HS-5 (cell line): ENCODE data around the gene ZSCAN30.

Experiments used
- DNase-seq: peaks from one replicate; pipeline ENCODE4 v3.0.0-alpha.2; 2012; ENCODE audit warnings: low read depth

ZSCAN30 gene

DNA sequence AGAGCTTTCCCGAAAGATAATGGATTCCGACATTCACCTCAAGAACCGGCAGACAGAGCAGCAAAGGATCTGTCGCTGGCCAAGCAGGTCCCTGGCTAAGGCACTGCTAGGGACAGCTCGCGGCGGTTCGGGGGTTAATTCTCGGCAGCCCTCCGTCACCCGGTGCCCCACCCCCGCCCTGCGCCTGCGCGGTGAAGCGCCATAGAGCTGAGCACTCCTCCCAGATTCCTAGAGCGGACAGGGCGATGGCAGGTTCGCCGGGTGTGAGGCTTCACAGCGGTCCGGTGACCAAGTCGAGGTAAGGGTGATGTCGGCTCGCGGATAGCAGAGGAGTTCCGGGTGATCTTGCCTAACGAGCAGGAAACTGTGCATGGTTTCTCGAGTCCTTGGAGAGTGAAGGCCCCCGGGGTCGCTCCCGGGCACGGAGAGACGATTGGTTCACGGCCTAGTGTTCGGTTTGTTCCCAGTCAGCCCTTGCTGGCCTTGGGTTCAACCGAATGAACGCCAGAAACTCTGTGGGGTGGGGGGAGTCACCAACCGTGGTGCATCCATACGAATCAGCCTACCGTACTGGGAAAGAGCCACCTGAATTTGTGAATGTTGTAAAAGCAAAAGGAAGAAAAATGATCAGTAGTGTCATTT is at the start of gene ZSCAN30:
ZSCAN30 (minus strand) TSS at position 136 of the 642 bp plus-strand sequence. CDS start 25,877 bp downstream, outside the sequence.
- DNase-seq: peak; percentile 56

DNA sequence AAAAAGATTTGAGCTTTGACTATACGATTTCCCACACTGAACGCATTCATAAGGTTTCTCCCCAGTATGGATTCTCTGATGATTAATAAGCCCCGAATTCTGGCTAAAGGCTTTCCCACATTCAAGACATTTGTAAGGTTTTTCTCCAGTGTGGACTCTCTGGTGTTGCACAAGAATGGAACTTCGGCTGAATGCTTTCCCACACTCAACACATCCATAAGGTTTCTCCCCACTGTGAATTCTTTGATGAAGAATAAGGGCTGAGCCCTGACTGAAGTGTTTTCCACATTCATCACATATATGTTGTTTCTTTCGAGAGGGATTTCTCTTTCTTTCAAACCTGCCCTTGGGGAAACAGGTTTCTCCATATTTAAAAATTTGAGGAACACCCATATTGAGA is 47.3 kb upstream of the ZSCAN30 start:
- DNase-seq: no peak

DNA sequence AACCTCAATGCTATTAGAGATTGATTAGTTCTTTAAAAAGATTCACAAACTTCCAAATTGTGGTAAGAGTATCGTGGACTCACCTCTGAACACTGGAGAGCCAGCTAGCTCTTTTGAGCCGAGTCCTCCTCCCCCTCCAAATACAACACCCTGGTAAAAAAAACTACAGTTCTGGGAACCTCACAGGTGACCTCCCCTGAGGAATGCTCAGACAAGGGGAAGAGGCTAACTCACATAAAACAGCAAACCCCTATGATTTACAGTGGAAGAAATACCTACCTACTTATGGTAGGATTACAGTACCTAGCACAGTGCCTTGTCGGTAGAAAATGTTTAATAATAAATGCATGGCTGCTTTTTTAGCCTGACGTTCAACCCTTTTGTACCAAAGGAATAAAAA is 45.8 kb upstream of the ZSCAN30 start:
- no peak for DNase-seq

DNA sequence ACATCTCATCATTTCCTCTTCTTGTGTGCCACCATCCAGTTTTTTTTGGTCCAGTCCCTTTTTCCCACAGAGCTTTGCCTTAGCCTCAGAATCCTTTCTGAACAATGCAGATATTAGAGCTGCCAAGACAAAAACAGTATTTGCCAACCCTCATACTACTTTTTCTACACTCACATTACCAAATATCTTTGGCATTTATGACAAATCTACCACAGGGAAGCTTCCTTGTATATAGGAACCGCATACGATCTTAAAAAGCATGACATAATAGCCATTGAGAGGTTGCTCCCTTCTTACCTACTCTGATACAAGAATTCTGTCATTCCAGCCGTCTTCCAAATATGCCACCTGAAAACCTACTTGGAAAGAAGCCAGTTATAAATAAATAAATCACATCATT is 44.8 kb upstream of the ZSCAN30 start:
- no peak for DNase-seq

- no peak for DNase-seq
These were observed 44.2 kb upstream of the ZSCAN30 start for GRCh38 chr18:35334212-35334611.

GRCh38 chr18:35331367-35332087 is 41.5 kb upstream of the ZSCAN30 start:
- no peak for DNase-seq

GRCh38 chr18:35328868-35329267 is 38.8 kb upstream of the ZSCAN30 start:
- DNase-seq: no peak

- no peak for DNase-seq
These were observed 36.8 kb upstream of the ZSCAN30 start for GRCh38 chr18:35326695-35327387.

DNA sequence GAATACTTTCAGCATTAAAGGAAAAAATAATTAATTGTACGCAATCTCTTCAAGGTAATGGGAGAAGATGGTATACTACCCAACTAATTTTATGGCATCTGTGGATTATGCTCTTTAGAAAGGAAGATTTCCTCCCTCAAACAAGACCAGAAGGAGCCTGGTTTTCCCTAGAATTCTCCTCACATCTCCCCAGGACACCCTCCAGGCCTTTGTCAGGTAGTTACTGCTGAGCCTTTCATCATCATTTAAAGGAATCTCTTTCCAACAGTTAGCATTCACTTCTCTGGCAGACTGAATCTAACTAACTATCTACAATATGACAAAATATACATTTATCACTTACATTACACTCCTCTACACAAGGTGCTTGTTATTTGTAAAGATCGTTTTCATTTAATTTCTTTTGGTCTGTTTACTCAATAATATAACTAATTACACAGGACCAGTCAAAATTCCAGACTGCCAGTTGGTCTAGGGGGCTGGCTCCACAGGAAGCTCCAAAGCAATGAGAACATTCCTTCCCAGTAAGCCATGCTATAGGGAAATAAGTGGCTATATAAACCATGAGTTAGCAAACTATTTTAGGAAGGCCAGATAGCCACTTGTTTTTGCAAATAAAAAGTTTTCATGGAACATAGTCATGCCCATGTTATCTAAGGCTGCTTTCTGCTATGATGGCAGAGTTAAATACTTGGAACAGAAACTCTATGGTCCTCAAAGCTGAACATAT is 35.1 kb upstream of the ZSCAN30 start:
- no peak for DNase-seq

DNA sequence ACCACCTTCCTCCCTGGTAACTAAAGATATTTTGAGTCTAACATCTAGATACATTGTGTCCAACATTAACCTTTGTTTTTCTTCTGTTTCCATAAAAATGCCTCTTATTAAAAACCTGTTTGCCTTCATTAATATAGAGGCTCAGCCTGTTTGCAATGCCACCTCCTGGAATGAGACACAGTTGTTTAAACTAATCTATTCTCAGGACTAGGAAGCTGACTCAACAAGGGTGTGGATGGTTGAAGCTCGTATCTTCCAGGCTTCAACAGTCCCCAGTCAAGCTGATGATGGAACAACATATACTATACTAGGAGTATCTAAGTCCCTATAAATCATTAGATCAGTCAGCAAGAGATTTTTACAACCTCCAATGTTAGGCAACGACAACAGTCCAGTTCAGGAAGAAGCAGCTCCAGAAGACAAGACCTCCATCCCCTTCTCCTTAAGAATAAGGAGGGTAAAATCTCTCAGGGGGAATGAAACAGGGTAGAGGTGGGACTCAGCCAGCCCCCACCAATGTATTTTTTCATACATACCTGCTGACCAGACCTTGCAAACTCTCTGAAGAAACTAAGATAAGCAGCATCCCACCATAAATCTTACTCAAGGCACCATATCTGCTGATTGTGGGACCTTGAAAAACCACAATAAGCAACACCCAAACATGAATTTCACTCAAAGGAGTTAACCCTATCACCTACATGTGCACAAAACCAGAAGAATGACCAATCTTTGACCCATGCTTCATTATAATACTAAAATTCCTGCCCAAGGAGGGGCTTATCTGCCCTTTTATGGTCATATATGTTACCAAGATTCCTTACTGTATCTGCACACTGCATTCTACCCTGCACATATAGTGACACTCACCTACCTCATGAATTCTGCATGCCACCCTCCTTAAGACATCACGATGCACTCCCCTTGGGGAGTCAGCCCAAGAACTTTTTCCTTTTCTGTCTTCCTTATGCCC is 32.7 kb upstream of the ZSCAN30 start:
- no peak for DNase-seq

DNA sequence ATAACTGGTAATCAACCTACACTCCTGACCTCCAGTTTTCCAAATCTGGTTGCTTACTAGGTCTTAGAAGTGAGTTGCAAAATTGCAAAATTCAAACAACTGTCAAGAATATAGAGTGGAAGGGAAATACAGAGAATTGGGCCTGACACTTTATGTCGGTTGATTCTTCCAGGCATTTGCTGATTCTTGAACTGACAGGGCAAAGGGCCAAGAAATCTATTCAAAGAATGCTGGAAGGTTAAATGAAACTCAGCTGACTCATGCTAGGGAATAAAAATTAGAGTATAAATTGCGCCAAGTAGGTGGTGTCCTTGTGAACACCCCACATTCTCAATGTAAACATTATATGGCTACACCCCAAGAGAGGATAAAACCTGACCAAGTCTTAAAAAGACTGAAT is 21.5 kb upstream of the ZSCAN30 start:
- DNase-seq: no peak

DNA sequence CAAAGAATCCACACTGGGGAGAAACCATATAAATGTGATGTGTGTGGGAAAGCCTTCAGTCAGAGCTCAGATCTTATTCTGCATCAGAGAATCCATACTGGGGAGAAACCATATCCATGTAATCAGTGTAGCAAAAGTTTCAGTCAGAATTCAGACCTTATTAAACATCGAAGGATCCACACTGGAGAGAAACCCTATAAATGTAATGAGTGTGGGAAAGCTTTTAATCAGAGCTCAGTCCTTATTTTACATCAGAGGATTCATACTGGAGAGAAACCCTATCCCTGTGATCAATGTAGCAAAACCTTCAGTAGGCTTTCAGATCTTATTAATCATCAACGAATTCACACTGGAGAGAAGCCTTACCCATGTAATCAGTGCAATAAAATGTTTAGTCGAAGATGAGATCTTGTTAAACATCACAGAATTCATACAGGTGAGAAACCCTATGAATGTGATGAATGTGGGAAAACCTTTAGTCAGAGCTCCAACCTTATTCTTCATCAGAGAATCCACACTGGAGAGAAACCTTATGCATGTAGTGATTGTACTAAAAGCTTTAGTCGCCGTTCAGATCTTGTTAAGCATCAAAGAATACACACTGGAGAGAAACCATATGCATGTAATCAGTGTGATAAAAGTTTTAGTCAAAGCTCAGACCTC is 16.7 kb upstream of the ZSCAN30 start:
- DNase-seq: no peak

DNA sequence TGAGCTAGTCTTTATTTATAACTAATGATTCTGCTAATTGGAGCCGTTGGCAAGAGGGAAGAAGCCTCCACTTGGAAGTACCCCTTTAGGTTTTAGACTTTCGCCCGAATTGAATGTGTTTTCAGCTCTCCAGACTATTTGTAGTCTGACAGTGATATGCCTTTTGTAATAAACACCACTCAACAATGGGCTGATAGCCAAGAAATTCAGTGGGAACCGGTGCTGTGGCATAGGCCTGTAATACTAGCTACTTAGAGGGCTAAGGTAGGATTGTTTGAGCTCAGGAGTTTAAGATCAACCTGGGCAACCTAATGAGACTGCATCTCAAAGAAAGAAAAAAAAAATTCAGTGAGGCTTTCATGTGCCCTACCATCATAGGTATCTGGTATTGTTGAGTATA is 13.6 kb upstream of the ZSCAN30 start:
- no peak for DNase-seq

DNA sequence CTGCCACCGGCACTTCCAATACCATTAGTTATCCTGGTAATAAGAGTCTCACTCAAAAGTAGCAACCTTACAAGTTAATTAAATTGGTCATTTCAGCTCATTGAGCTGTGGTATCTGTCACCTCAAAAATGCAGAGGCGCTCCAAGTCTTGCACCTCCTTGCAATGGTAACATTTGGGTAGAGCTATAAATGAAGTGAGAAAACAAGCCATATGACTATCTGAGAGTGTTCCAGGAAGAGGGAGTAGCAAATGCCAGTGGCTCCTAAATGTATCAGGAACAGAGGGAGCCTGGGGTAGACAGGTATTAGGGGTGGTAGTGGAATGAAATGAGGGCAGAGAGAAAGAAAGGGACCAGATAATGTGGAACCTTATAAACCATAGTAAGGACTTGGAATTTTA is 6.0 kb upstream of the ZSCAN30 start:
- DNase-seq: no peak

- DNase-seq: no peak
These were observed 1.1 kb upstream of the ZSCAN30 start for GRCh38 chr18:35291166-35291565.

GRCh38 chr18:35289727-35290093 is 319 bp downstream of the ZSCAN30 start:
- DNase-seq: no peak

DNA sequence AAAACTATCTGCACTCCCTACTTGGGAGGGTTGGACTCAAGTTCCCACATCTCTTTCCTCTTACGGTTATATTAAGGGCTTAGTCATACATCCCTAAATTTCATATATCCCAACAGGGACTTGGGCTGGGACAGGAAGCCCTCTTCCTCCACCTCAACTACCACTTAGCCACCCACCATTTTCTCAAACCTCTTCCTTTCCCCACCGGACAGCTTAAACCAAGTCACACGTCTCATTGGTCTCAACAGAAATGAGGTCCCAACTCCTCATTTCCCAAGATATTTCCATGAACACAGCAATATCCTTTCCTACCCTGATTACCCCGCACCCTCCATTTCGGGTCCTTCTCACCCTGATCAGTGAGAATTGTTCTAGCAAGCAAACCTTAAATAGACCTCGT is 736 bp downstream of the ZSCAN30 start:
- no peak for DNase-seq

- no peak for DNase-seq
These were observed 5.2 kb downstream of the ZSCAN30 start for GRCh38 chr18:35284841-35285240.

DNA sequence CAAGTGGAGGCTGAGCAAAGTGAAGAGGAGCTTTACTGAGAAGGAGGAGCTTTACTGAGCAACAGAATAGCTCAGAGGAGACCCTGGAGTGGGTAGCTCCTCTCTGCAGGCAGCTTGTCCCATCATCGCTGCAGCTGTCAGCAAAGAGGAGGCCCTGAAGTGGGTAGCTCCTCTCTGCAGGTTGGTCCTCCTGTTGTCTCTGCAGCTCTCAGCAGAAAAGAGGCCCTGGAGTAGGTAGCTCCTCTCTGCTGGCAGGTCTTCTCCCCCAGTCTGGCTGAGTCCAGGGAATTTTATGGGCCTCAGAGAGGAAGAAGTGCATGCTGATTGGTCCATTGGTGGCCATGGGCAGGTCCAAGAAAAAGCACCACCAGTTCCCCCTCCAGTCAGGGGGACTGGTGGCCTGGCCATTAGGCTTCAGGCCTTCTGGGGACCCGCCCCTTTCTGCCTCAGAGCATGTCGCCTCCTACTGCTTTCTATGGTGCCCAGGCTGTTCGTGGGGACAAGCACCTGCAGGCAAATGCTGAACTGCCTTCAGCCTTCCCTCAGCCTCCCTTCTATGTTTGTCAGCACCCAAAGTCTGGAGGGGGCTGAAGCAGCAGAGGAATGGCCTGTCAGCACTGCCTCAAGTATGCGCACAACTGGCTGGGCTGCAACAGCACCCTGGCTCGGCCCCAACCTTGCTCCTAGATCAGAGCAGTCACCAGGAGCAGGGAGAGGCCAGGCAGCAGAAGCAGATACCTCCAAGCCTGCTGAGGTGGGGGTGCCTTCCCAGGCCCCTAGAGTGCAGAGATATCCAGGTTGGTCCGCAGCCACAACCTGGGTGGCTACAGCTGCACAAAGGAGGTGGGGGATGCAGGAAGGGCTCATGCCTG is 5.9 kb downstream of the ZSCAN30 start:
- DNase-seq: no peak

DNA sequence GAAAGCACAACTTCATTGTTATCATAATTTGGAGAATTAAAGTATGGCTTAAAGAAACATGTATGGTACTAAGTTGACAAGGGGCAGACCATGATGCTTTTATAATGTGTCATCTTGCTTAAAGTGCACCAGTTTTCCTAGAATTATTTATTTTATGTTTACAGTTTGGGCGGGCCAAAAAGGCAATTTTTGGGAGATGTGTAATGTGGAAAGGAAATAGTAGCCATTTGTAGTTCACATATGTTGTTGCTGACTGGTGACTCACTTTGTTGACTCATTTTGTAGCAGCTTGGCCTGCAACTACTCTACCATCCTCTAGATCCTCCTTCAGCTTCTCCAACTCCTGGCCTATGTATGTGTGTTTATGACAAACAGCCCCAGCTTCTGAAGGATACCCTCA is 7.7 kb downstream of the ZSCAN30 start:
- peak; percentile 81 for DNase-seq
